GDM1 (cell line): ENCODE measurements around the gene RAB28.
A peak's percentile ranks its signal among the peaks of the same experiment; 100 is the strongest.

Source experiments
- DNase-seq: peaks from one replicate; lab custom pipeline; 2025; lab: John Stamatoyannopoulos, UW

RAB28 gene

DNA sequence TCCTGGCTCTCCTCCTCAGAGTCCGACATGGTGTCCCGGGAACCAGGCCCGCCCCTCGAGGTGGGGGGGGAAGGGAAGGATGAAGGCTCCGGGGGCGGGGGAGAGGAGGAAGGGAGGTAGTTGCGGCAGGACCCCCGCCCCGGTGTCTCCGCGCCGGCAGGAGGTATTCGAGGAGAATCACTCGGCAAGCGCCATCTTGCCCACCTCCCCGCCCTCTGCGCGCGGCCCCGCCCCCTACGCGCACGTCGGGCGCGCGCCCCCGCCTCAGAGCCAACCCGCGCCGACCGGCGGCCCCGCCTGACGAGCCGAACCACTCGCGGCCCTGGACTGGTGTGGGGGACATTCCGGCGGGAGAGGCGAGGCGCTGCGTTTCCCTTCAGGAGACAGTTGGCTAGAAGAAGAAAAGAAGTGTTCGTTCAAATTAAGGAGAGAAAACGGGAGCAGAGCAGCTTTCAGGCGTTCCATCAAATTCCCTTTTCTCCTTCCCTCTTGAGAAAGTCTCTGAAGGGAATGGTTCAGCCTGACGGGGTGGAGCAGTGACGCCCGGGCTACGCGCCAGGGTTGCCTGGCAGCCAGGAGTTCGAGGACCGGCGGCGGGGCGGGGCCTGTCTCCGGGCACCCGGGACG, at the start of gene RAB28:
RAB28 (minus strand) TSS at position 219 of the 627 bp plus-strand sequence.
- peak; percentile 89 for DNase-seq

DNA sequence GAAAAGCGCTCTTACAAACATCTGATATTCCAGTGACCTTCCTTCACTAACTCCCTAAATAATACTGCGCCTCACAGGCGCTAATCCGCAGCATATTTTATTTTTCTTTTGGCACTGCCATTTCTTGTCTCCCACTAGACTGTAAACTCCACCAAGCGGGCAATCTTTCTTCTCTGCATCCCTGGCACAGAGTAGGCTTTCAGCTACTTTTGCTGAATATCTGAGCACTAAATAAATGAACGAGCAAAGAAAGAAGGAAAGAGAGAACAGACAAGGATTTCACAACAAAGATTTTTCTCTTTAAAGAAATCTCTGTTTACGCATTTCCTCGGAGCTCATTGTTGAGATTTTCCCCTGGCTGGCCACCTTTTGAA, 47.5 kb upstream of the RAB28 start:
- no peak for DNase-seq

DNA sequence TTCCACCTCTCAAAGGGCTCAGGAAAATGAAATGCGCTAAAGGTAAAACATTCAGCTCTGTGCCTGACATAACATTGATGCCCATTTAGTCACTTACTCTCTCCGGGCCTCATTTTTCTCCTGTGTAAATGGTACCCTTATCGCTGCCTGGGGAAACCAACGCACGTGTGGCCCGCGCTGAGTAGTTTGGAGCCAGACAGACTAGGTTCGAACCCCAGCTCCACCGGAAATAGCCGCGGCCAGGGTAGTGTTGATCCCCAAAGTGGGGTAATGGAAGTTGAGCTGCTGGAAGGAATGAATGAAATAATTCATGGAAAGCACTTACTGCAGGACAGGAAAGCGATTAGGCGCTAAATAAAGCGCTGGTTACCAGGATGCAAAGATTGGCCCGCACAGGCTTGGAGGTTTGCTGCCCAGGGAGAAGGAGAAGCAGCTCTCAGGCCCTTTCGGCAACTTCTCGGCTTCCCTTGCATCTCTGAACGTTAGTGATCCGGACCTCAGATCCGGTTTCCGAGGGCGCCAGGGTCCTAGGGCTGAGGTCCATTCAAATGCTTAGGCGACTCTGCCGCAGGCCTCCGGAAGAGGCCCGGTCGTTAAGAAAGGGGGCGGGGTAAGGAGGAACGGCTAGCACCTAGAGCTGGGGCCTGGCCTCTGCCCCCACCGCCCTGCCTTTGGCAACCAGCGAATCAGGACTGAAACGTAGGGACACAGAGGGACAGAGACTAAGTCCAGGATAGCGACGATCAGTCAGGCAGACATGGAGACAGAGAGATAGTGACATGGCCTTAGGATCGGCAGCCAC, 46.9 kb upstream of the RAB28 start:
- no peak for DNase-seq

DNA sequence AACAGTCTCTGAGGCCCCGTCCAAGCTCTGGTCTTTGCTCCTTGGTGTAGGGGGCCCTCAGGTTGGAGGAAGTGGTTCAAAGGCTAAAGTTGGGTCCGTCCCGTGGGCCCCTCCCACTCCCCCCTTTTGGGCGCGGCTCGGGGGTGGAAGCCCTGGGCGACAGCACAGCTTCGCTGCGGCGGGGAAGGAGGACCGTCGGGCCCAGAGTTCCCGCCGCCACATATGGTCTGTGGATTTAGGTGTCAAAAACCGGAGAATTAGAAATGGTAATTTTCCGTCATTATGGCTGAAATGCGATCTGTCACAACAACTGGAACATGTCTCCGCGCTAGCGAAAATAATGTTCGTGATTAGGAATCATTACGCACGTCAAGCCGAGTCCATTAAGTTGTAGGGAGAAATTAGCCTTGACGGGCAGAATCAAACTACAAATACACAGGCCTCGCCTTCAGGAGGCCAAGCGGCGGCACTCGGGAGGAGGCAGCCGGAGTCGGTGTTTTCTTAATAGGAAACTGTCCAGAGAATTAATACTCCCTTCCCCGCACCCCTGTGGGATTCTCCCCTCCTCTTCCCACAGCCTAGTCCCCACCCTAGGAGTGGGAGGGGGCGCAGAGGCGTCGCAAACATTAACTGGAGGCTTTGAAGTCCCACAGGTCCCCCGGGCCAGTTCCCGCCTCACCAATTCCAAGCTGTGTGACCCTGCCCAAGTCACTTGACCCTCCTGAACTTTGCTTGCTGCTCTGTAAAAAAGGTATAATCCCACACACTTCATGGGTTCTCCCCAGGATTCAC, 45.2 kb upstream of the RAB28 start:
- DNase-seq, result no peak

DNA sequence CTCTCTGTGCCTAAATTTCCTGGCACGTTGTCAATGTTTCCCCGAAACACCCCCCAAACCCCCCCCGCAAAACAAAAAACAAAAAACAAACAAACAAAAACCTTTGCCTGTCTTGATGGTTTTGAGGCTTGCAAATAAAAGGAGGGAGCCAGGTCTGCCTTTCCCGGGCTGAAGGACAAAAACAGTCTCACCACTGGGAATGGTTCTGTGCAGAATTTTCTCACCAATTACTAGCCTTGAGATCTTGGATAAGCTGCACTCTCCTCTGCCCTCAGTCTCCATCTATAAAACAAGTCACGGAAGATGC, 44.6 kb upstream of the RAB28 start:
- DNase-seq, result no peak

DNA sequence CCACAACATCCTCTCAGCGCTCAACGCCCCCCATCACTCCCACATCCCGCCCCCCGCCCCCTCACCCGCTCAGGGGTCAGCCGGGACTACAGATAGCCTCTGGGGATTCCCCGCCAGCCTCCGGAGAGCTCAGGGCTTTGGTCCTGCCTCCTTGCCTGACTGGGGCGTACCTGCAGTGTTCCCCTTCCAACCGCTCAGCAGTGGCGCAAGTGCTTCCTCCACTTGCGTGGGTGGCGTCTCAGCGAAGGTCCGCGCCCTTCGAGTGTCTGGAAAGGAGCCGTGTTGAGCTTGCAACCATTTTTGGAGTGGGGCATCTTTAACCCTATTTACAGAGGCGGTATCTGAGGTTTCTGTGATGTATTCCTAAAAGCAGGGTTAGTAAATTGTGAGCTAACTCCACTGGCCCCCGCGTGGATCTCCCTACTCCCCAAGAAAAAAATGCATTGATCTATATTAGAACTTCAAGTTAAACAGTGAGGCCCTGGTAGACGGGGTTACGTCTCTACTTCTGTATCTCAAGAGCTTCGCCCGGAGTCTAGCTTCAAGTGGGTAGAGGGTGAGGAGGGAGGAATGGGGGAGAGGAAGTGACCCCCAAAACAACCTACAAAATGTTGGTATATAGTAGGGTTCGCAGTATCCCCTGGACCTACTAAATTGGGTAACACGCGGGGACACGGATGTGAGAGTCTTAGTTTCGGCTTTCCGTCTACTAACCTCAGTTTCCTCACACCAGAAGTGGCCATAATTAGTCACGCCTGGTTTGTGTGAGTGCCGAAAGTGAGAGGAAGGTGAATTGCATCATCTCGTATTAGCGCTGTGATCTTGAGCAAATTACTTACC, 44.1 kb upstream of the RAB28 start:
- DNase-seq, result no peak

DNA sequence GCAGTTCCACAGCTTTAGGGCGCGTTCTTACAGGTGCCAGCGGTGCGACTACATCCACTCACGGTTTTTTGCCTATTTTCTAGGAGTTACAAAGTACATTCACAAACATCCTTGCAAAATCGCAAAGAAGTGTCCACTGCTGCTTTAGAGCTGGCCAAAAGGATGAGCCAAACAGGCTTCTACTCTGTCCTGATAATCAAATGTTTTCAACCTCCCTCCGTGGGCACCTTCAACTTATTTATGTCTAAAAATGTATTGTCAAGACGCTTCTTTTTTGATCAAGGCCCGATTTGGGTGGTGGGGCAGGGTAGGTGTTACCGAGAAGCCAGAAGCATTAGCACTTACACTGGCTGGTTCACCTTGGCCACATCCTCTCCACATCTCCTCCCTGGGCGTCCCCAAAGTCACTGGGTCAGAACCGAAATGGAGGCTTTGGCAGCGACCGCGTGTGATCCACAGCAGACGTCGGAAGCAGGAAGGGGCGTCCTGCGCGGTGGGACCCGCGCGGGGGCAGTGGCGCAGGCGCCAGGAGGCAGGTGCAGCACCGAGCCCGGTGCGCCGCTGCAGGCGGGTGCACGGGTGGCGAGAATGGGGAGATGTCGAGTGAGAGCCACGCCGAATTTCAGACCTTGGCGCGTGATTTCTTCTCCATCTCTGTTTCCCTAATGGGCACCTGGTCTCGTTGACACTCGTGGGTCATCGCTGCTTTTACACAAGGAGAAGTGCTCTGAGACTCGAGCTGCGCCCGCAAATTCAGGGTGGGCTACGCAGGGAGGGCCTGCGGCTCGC, 43.2 kb upstream of the RAB28 start:
- no peak for DNase-seq

DNA sequence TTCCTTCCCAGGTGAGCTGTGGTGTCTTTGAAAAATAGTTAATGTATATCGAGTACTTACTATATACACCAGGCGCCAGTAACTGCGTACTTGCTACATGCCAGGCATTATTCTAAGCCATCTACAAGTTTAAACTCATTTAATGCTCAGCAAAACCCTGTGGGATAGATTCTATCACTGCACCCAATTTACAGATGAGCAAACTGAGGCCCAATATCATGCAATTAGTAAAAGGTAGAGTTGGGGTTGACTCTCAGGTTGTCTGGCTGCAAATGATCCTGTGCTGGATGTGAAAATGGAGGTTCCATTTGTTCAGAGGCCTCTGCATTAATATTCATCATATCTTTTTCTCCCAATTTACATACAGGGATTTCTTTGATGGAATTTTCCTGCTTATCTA, 42.5 kb upstream of the RAB28 start:
- no peak for DNase-seq

DNA sequence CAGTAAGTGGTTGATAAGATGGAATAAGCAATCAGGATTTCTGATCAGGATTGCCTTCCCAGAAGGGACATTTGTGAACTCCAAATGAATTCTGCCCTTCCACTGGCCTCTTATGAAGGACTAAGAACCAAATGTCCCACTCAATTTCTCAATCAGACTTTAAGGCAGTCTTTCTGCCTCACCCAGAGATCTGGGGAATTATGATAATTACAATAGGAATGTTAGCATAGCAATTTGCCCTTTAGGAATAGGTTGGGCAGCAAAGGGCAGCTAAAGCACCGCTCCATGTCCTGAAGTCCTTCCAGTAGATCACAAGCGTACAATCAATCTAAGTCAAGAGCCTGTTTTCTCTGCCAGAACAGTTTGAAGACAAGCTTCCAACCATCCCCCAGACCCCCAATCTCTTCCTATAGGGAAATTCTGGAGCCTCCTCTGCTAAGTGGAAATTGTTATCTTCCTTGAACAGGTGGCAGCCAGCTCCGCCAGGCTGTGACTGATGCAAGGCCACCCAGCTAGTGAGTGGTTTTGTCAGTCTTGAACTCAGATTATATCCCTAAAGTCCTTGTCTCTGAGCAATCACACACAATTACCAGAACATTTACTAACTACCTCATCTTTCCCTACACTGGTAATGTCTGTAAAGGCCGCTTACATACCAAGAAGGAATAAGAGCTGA, 41.6 kb upstream of the RAB28 start:
- no peak for DNase-seq

DNA sequence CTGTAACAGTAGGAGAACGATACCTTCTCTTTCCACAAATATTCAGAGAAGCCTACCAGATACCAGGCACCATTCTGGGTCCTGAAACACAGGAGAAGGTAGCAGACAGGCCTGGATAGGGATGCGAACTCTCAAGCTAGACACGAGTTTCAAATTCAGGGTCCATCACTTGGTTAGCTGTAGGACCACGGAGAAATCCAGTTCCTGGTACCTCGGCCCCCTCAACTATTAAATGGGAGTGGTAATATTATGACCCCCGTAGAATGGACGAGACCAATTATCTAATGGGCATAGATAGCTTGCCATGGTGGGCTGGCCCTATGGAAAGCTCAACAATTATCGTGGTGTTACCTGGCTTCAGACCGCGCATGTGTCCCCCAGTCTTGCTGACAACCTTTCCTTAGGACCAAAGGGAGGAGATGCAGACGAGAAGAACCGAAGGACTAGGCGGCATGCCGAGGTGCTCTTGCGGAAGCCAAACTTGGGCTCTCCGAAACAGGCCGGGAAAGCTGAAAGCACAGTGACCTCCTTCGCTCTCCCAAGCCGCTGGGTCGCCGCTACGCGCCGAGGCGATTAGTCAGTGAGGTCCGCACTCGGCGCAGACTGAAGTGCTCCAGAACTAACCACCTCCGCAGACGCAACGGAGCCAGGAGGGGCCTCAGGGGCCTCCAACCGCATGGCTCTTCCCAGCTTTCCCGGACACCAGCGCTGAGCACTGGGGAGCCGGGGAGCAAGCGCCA, 40.5 kb upstream of the RAB28 start:
- DNase-seq, result no peak

DNA sequence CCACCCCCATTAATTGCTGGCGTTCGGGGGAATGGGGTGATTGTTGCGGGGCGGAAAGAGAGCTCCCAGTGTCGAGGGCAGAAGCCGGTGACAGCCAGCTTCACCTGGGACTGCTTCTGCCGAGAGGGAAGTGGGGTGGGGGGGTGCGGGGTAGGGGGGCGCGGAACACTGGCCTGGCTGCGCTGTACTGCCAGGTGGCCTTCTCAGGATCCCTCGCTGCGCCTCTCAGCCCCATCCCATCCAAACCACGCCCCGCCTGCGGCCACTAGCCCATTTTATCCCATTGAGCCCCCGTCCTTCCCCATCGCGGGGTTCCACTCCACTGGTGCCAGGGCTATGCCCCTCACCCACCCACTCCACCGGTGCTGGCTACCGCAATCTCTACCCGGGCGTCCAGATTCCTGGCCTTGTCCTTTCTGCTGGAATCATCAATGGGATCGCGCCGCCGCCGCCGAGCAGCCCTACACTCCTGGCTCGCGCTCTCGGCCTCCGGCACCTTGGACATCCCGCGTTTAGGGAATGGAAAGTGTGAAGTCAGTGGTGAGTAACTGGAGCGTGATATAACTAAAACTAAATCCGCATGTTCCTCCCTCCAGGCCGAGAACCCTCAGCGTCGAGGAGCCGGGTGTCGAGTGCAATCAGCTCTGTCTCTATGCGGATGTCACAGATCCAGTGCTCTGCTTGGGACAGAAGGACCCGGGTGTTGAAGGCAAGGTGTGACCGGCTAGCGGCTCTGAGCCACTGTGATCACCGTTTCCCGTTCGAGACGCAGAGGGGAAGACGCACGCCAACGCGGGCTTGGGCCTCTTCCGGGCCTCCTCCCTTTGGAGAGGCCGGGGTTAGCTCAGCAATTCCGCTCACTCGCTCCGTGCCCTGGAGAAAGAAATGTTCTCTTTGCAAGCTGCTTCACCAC, 39.7 kb upstream of the RAB28 start:
- DNase-seq, result no peak

DNA sequence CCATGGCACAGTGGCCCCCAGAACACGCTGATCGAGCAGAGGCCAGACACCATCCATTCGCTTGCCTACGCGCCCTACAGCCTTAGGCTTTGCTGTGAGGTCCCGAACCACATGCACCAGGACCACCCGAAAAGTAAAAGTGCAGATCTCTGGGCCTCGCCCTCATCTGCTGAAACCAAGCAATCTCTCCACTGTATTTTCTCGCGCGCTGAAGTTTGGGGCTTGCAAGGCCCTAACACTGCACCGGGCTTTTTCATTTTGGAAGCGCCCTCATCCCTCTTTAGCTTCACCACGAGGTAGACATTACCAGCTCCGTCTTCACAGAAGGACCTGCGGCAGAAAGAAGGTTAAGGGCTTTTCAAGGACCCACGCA, 39.0 kb upstream of the RAB28 start:
- no peak for DNase-seq

DNA sequence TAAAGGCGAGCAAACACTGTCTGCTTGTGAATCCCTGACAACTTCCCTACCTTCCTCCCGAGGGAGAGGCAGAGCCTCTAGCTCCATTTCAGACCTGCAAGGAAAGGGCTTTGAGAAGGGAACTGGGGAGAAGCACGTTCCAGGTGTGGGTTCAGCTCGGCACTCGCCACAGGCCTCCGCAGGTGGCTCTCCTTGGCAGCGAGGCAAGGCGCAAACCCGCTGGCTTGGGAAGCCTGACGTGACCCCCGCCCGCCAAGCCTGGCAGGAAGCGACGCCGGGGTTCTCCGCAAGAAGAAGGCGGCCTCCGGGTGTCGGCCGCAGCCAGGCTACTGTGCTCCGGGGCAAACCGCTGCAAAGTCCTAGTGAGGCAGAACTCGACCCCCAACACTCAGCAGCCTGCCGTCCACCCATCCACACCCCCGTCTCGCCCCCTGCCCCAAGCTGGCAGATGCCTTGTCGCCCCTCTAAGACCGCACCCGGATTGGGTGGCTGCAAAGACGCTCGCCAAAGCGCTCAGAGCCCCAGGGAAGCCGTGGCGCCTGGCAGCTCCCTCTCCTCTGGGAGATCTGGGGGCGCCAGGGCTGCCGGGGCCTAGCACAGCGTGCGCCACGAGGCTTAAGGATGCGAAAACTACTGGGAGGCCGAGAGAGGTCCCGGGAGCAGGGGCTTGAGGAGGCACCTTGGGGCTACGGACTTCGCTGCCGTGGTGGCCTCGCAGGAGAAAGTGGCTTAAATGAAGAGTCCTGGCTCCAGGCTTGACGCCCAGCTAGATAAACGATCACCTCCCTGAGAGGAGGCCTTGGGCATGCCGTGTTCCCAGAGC, 38.4 kb upstream of the RAB28 start:
- no peak for DNase-seq

DNA sequence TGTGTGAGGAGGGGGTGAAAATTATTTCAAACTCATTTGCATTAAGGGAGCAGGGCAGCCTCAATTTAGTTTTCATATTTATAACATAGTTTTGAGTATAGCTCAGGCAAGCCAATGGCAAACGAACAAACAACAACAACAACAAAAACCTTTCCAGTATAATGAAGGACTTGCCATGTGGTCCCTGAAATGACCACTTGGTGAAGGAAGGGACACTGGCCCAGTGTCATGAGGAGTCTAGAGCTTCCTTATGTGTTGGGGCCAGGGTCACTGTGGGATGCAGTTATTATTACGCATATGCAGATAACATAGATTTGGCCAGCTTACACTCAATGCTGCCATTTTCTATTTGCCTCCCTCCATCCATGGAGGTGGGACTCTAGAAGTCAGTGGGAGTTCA, 36.9 kb upstream of the RAB28 start:
- DNase-seq, result no peak

DNA sequence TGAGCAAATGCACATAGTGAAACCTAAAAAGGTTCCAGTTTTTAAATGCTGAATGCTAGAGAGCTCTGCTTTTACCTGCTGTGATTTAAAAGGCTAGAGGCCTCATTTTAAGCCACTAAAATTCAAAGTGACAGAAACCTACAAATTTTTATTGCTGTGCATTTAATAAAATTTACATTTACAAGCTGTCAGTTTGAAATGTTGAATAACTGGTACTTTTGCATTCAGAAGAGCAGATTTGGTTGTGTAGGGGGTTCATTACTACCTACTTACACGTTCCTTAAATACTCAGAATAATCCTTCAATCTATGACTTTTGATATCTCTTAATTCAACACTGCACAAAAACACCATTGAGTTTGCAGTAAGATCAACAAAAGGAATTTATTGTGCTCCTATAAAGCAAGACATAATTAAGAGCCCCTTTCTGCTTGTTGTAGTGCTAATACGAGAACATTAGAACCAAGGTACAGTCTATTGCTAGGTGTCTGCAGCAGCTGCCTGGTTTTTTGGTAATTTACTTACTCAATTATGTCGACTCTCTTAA, 32.2 kb upstream of the RAB28 start:
- DNase-seq, result no peak

DNA sequence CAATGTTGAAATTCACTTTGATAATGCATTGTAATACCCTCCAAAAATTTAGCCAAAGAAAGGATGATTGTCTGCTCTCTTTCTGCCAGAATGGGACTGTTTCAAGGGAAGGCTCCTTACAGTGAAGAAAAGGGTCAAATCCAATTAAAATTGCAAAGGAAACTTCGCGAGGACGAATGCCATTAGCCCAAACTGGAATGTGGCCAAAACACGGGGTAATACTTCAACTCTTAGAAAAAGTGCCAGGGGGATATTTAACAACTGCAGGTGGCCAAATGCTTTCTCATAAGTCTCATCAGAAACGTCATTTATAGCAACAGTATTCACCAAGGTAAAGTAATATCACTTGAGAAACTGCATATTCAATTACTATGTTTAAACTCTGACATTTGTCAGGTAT, 31.1 kb upstream of the RAB28 start:
- DNase-seq, result no peak

DNA sequence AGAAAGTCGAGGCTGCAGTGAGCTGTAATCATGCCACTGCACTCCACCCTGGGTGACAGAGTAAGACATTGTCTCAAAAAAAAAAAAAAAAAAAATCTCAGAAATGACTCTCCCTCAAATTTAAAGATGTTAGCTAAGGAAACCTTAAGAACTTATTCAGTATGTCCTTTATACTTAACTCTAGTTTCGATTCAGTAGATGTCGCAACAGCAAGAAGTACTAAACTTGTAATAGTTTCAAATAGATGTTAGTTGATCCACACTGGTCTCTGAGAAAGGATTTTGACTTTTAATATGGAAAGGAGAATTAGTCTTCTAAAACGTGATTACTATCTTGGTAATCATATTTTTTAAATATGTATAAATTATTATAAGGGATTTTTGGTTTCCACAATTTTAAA, 30.6 kb upstream of the RAB28 start:
- DNase-seq, result no peak

DNA sequence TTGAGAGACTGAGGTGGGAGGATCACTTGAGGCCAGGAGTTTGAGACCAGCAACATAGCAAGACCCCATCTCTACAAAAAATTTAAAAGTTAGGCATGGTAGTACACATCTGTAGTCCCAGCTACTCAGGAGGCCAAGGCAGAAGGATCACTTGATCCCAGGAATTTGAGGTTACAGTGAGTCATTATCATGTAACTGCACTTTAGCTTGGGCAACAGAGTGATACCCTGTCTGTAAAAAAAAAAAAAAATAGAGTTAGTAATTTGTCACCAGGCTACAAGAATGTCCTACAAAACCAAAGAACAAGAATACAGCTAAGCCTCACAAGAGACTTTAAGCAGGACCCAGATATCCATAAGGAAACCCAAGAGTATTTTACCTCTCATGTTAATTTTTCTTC, 27.0 kb upstream of the RAB28 start:
- no peak for DNase-seq
